Omental fat pad (tissue), 4 donors: ENCODE results near the gene ARID5B. TPM values are rescaled to one million over a fixed set of nuclear protein-coding genes. Genes with fewer than 3 reads are reported as not detected.

Experiments
- ATAC-seq: fragments of 150-250 bp; one replicate; pipeline ENCODE4 v1.9.1; 2016; ENCODE audit warnings: mild to moderate bottlenecking, moderate library complexity; ENCODE audit not compliant: low FRiP score
- DNase-seq: peaks from one replicate; pipeline ENCODE4 v3.0.0-alpha.2; 2019; ENCODE audit warnings: low spot score
- total RNA-seq, 4 donors: library from RNA; depleted of rRNA; stranded (reverse); fragments of >200 nt; gene quantifications; one replicate each; pipeline ENCODE4 v1.1.0, GENCODE V29; 2016
- TF ChIP-seq, protein P1 (sequence below), 3 donors: fragments of 450-650 bp; IDR thresholded peaks; one replicate each; pipeline ENCODE4 v1.5.1; 2016 to 2017; ENCODE audit warnings: antibody characterized with exemption in 3 of 3, mild to moderate bottlenecking in 3 of 3, moderate library complexity in 2 of 3

ARID5B gene
- total RNA-seq, 4 donors from 2014 or later = 57.5 to 163 (median 123) TPM

DNA sequence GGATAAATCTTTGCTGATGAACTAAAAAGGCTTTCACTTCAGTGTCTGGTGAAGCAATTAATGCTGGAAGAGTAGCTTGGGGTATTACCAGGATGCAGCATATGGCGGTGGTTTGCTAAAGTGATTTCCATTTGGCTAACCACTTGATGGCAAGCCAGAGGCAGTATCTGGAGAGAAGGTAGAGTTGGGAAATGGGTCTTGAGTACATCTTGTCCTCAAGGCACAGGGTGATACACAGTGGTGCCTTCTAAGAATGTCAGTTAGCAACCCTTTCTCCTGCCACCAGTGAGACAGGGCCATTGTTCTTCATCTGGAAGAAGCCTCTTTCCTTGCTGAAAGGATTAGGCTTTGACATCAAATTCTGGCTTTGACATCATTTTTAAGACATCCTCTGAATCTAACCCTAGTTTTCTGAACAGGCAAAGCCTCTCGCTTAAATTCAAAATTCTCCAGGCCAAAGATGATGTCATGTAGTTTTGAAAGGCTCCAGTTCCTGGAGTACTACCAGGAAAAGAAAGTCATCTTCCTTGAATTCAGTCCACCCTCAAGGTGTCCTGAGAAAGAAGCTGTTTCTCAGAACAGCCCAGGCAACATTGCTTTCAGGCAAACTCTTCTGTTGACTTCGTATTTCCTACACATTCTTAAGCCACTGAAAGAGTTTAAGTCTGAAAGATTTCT lies 162.4 kb downstream of the ARID5B start:
- DNase-seq (no peak), ATAC-seq (peak; percentile 71)
- TF ChIP-seq, protein P1, sequence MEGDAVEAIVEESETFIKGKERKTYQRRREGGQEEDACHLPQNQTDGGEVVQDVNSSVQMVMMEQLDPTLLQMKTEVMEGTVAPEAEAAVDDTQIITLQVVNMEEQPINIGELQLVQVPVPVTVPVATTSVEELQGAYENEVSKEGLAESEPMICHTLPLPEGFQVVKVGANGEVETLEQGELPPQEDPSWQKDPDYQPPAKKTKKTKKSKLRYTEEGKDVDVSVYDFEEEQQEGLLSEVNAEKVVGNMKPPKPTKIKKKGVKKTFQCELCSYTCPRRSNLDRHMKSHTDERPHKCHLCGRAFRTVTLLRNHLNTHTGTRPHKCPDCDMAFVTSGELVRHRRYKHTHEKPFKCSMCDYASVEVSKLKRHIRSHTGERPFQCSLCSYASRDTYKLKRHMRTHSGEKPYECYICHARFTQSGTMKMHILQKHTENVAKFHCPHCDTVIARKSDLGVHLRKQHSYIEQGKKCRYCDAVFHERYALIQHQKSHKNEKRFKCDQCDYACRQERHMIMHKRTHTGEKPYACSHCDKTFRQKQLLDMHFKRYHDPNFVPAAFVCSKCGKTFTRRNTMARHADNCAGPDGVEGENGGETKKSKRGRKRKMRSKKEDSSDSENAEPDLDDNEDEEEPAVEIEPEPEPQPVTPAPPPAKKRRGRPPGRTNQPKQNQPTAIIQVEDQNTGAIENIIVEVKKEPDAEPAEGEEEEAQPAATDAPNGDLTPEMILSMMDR (IDR thresholded peaks at IDR 0.05) = no peak

DNA sequence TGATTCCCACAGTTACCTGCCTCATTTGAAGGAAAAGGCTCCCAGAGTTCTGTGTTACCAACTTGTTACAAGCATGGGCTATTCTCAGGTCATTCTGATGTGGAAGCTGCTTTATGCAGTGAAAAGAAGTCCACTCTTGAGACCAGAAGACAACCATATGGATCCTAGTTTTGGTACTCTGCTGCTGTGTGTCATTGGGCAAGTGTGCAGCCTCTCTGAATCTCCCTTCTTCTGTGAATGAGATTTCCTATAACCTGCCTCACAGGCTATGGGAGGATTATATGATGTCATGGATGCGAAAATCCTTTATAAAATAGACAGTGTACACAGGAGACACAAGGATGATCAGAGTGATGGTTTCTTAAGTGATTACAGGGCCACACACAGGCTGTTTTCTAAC lies 166.1 kb downstream of the ARID5B start:
- no peak for ATAC-seq
- TF ChIP-seq, protein P1 (IDR thresholded peaks at IDR 0.05) = no peak
- no peak for DNase-seq

DNA sequence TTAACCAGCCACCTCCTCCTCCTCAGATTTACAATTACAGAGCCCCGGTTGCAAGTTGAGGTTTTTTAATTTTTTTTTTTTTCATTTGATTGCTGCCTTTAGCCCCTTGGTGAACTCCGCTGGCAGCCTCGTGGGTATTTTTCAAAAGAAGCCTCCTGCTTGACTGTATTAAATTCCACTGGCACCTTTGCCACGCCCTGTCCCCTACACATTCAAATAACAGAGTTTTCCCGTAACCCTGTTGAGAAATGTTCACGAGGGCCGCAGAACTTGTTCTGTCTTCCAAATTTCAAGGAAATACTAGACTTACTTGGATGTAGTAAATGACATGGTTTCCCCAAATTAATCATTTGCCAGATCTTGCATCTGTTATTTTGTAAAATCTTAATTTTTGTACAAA lies 167.0 kb downstream of the ARID5B start:
- ATAC-seq (no peak), DNase-seq (no peak)
- TF ChIP-seq, protein P1 (IDR thresholded peaks at IDR 0.05) = no peak

DNA sequence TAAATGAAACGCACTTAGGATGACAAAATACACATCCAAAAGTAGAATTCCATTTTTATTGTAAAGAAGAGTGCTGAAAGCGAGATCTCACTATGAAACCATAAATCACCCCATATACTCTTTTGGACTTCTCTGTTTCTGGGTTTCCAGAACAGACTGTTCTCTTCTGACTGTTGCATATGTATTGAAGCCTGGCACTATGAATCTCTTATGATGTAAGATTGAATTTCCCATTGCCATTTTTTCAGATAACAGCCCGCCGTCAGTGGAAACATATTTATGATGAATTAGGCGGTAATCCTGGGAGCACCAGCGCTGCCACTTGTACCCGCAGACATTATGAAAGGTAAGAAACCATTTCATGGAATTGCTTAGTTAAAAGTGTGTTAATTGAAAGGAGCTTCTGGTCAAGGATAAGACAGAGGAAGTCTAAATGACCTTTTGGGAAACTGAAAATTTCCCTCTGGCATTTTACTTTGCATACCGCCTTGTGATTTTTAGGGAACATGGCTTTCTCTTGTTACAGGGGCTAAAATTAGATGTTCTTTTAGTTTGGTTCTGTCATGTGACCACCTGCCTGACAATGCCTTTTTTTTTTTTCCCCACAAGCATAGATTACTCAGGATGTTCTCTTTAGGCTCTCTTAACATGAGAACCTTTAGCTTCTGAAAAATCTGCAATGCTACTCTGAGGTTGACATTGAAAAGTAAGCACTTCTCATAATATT lies 168.1 kb downstream of the ARID5B start:
- ATAC-seq = no peak
- no peak for DNase-seq
- TF ChIP-seq, protein P1 (IDR thresholded peaks at IDR 0.05) = no peak

DNA sequence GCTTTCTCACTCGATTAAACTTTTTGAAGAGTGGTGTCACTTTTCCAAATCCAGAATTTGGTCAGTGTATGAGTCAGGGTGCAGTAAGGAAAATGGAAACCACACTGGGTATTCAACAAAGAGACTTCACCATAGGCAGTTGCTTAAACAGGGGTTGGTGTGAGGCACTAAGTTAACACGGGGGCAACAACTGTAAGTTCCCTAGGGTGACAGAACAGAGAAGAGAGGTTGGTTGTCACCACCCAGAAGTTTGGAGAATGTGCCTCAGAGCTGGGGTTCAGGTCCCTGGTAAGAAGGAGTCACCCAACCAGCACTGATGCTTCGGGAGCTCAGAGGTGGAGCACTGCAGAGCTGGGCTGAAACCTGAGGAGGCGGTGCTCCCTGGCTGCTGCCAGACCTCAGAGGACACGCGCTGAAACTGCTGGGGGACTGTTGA lies 170.4 kb downstream of the ARID5B start:
- no peak for DNase-seq
- no peak for ATAC-seq
- TF ChIP-seq, protein P1 (IDR thresholded peaks at IDR 0.05) = no peak

DNA sequence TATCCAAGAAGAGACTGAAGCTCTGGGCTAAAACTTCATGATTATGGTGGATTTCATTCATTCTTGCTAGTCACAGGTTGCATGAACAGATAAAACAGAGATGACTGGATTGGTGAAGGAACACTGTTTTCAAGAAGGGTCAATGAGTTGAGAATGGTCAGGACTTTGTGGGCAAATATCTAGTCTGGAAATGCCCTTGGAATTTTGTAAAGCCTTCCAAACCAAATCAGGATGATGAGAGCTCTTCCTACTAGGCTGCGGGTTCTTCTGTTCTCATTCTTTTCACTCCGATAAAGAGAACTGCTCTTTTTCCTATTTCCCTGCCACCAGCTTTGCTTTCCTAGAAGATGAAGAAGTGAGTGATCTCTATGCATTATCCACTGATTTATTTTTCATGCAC lies 171.4 kb downstream of the ARID5B start:
- DNase-seq (no peak), ATAC-seq (no peak)
- TF ChIP-seq, protein P1 (IDR thresholded peaks at IDR 0.05) = no peak

DNA sequence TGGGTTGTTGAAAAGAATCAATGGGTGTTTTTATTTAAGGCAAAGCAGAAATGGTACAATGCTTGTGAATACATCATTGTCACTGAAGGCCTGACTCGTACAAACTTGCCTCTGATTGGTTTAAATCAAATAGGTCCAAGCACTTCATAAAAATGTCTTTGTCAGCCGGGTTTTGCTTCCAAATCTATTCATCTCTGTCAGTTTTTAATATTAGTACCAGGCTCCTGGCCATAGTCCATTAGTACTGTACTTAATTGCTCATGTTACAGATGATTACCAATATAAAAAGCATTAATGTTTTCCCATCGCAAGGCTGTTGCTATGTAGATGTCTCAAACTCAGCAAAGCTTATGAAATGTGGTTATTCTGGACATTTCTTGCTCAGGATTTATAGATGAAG lies 171.9 kb downstream of the ARID5B start:
- TF ChIP-seq, protein P1 (IDR thresholded peaks at IDR 0.05) = no peak
- DNase-seq (no peak), ATAC-seq (no peak)
